Liver (tissue), 9 donors: ENCODE measurements around the gene CES5A. TPM values are rescaled to one million over a fixed set of nuclear protein-coding genes. Genes with fewer than 3 reads are reported as not detected.

Experiments used
- DNase-seq: peaks from one replicate; pipeline ENCODE4 v3.0.0-alpha.2; 2017; ENCODE audit warnings: low spot score
- H3K27ac ChIP-seq, 2 donors: one replicate each; pipeline ENCODE4 v1.7.0; 2013; ENCODE audit warnings: inconsistent platforms in 2 of 2, low read length in 2 of 2, control low read depth in 1 of 2, low read depth in 1 of 2, mild to moderate bottlenecking in 1 of 2
- H3K27me3 ChIP-seq, 4 donors: one replicate each; pipeline versions ENCODE4 v1.6.1 to v1.7.0; 2013; ENCODE audit warnings: low read length in 3 of 4, inconsistent platforms in 1 of 4, mild to moderate bottlenecking in 1 of 4, moderate library complexity in 1 of 4; ENCODE audit not compliant: control insufficient read depth in 4 of 4, insufficient read depth in 4 of 4
- H3K36me3 ChIP-seq, 4 donors: one replicate each; pipeline versions ENCODE4 v1.6.1 to v1.7.0; 2013; ENCODE audit warnings: low read length in 3 of 4, mild to moderate bottlenecking in 3 of 4, low read depth in 1 of 4, moderate library complexity in 1 of 4; ENCODE audit not compliant: control insufficient read depth in 4 of 4, insufficient read depth in 3 of 4
- H3K4me1 ChIP-seq, 4 donors: one replicate each; pipeline versions ENCODE4 v1.6.1 to v1.7.0; 2013; ENCODE audit warnings: low read length in 3 of 4, mild to moderate bottlenecking in 3 of 4, moderate library complexity in 1 of 4; ENCODE audit not compliant: control insufficient read depth in 4 of 4, insufficient read depth in 4 of 4
- H3K4me3 ChIP-seq, 3 donors: one replicate each; pipeline versions ENCODE4 v1.6.1 to v1.7.0; 2013; ENCODE audit warnings: low read length in 3 of 3, control low read depth in 1 of 3, low read depth in 1 of 3, mild to moderate bottlenecking in 1 of 3
- H3K9ac ChIP-seq, 2 donors: one replicate each; pipeline ENCODE4 v1.7.0; 2013; ENCODE audit warnings: low read length in 2 of 2, mild to moderate bottlenecking in 2 of 2, moderate library complexity in 2 of 2, control low read depth in 1 of 2, low read depth in 1 of 2
- H3K9me3 ChIP-seq, 4 donors: one replicate each; pipeline versions ENCODE4 v1.6.1 to v1.7.0; 2013; ENCODE audit warnings: low read length in 3 of 4; ENCODE audit not compliant: control insufficient read depth in 4 of 4
- ATF3 ChIP-seq: IDR thresholded peaks from 2 replicates; pipeline ENCODE4 v1.6.1; 2016; ENCODE audit warnings: antibody characterized with exemption
- CTCF ChIP-seq: fragments of 150-350 bp; IDR thresholded peaks from 2 replicates; pipeline ENCODE4 v1.5.1; 2017; ENCODE audit warnings: improper control_type of control experiment, low read depth, low read length; ENCODE audit not compliant: missing input control
- EGR1 ChIP-seq, 2 donors: IDR thresholded peaks; 2 replicates each; pipeline ENCODE4 v1.6.1; 2016 to 2018; ENCODE audit warnings: antibody characterized with exemption in 2 of 2, low read depth in 2 of 2
- FOXA1 ChIP-seq: IDR thresholded peaks from 2 replicates; pipeline ENCODE4 v1.6.1; 2016; ENCODE audit warnings: antibody characterized with exemption
- FOXA2 ChIP-seq: IDR thresholded peaks from 2 replicates; pipeline ENCODE4 v1.6.1; 2016; ENCODE audit warnings: antibody characterized with exemption
- GABPA ChIP-seq, 2 donors: IDR thresholded peaks in 1 of 2; conservative IDR thresholded peaks in 1 of 2; 2 replicates each; pipeline ENCODE4 v1.6.1; 2016; ENCODE audit warnings: antibody characterized with exemption in 2 of 2, mild to moderate bottlenecking in 1 of 2, moderate library complexity in 1 of 2
- HNF4A ChIP-seq, 2 donors: conservative IDR thresholded peaks; 2 replicates each; pipeline ENCODE4 v1.6.1; 2016; ENCODE audit warnings: antibody characterized with exemption in 2 of 2, mild to moderate bottlenecking in 2 of 2
- HNF4G ChIP-seq: IDR thresholded peaks from 2 replicates; pipeline ENCODE4 v1.6.1; 2016; ENCODE audit warnings: antibody characterized with exemption
- JUND ChIP-seq, 2 donors: IDR thresholded peaks; 2 replicates each; pipeline ENCODE4 v1.6.1; 2016; ENCODE audit warnings: antibody characterized with exemption in 2 of 2
- MAX ChIP-seq: IDR thresholded peaks from 2 replicates; pipeline ENCODE4 v1.6.1; 2016; ENCODE audit warnings: antibody characterized with exemption
- NR2F2 ChIP-seq: IDR thresholded peaks from 2 replicates; pipeline ENCODE4 v1.6.1; 2016; ENCODE audit warnings: antibody characterized with exemption
- RAD21 ChIP-seq, 2 donors: IDR thresholded peaks; 2 replicates each; pipeline ENCODE4 v1.6.1; 2016; ENCODE audit warnings: antibody characterized with exemption in 2 of 2, mild to moderate bottlenecking in 2 of 2
- REST ChIP-seq: IDR thresholded peaks from 2 replicates; pipeline ENCODE4 v1.6.1; 2016; ENCODE audit warnings: antibody characterized with exemption, mild to moderate bottlenecking
- RXRA ChIP-seq, 2 donors: IDR thresholded peaks; 2 replicates each; pipeline ENCODE4 v1.6.1; 2017 to 2018; ENCODE audit warnings: antibody characterized with exemption in 2 of 2, mild to moderate bottlenecking in 1 of 2
- SP1 ChIP-seq: IDR thresholded peaks from 2 replicates; pipeline ENCODE4 v1.6.1; 2018; ENCODE audit warnings: antibody characterized with exemption, mild to moderate bottlenecking
- TAF1 ChIP-seq: conservative IDR thresholded peaks from 2 replicates; pipeline ENCODE4 v1.6.1; 2016; ENCODE audit warnings: antibody characterized with exemption, mild to moderate bottlenecking
- YY1 ChIP-seq: IDR thresholded peaks from 2 replicates; pipeline ENCODE4 v1.6.1; 2016; ENCODE audit warnings: antibody characterized with exemption, mild to moderate bottlenecking
- ZBTB33 ChIP-seq: IDR thresholded peaks from 2 replicates; pipeline ENCODE4 v1.6.1; 2016; ENCODE audit warnings: antibody characterized with exemption
- WGBS: extraction: QIAGEN DNeasy Blood & Tissue Kit; methylation state at CpG from one replicate; pipeline ENCODE4 v1.1.7; 2013; 5-methylcytosine and 5-hydroxymethylcytosine counted together
- polyA plus RNA-seq, 2 donors: library from polyadenylated mRNA; stranded (reverse) in 1 of 2; unstranded in 1 of 2; fragments of 200-250 nt in 1 of 2; fragments of >200 nt in 1 of 2; fragmentation: Nextera tagmentation in 1 of 2; extraction: Ambion mirVana in 1 of 2; gene quantifications; one replicate each; pipeline versions ENCODE4 v1.2.1 to v1.2.3, GENCODE V29; 2013 to 2015
- total RNA-seq, 2 donors: library from RNA; depleted of rRNA; stranded (reverse); fragments of >200 nt; gene quantifications; one replicate each; pipeline ENCODE4 v1.2.3, GENCODE V29; 2014
- donor health status: healthy.
- donor health status: healthy.
- donor health status: healthy.
- donor health status: healthy.
- donor health status: healthy.

Gene CES5A
- total and polyA plus RNA-seq, 4 donors, result 0.67 to 1.5 (median 0.96) TPM; not detected in 1

- Histone ChIP-seq H3K36me3 (no peaks in the 10 kb centered on the region), H3K4me1 (peaks cover 0 to 31% (median 22%) of the 10 kb centered on the region in 4 donors), H3K27me3 (no peaks in the 10 kb centered on the region), H3K27ac (peak overlapping the region in 1 of 2 donors; percentile 68), H3K9ac (no peak overlapping the region), H3K9me3 (no peaks in the 10 kb centered on the region), H3K4me3 (no peak overlapping the region)
- no peak for TF ChIP-seq RAD21 (IDR thresholded peaks at IDR 0.05)
- 87% methylated on average over 7 of the region's 7 CpGs for WGBS
- DNase-seq, result no peak
Measured at GRCh38 chr16:55872130-55872529, 3.0 kb downstream of the CES5A start.

- no peak for DNase-seq
- H3K27ac ChIP-seq, result peak overlapping the region in 1 of 2 donors; percentile 68
- no peaks in the 10 kb centered on the region for H3K27me3 ChIP-seq
- H3K9me3 ChIP-seq, result no peaks in the 10 kb centered on the region
- no peaks in the 10 kb centered on the region for H3K36me3 ChIP-seq
- WGBS, result 30% methylated on average over 10 of the region's 10 CpGs
- H3K4me1 ChIP-seq, result peaks cover 0 to 31% (median 22%) of the 10 kb centered on the region in 4 donors
- peak overlapping the region in 1 of 2 donors; percentile 5 for H3K9ac ChIP-seq
- TF ChIP-seq SP1, result peak; percentile 94
- no peak for TF ChIP-seq ZBTB33
- peak; percentile 63 for TF ChIP-seq FOXA2
- peak; percentile 89 for TF ChIP-seq YY1
- peak; percentile 60 for TF ChIP-seq REST
- TF ChIP-seq RXRA (IDR thresholded peaks at IDR 0.05), result peak; percentile 8 to 51
- peak in 1 of 2 donors; percentile 57 for TF ChIP-seq GABPA (IDR thresholded peaks at IDR 0.05 in 1 of 2, conservative IDR thresholded peaks at IDR 0.05 in 1 of 2)
- peak in 1 of 2 donors; percentile 11 for TF ChIP-seq JUND (IDR thresholded peaks at IDR 0.05)
- peak; percentile 82 for TF ChIP-seq HNF4G
- TF ChIP-seq ATF3, result no peak
- no peak for TF ChIP-seq FOXA1
- TF ChIP-seq CTCF, result no peak
- no peak for TF ChIP-seq NR2F2
- peak; percentile 88 to 91 for TF ChIP-seq HNF4A (conservative IDR thresholded peaks at IDR 0.05)
- TF ChIP-seq RAD21 (IDR thresholded peaks at IDR 0.05), result no peak
- TF ChIP-seq MAX, result peak; percentile 66
- peak; percentile 50 for TF ChIP-seq TAF1
- peak in 1 of 2 donors; percentile 28 for TF ChIP-seq EGR1 (IDR thresholded peaks at IDR 0.05; ENCODE audit: low read depth in 2 of 2)
- H3K4me3 ChIP-seq, result peak overlapping the region in 2 of 3 donors; percentile 24 to 52
Measured at GRCh38 chr16:55871411-55872038, 3.6 kb downstream of the CES5A start.
